Erythroblast (primary cell): ENCODE results near the gene MOB3A.

Experiments
- GATA1 ChIP-seq: IDR thresholded peaks from 2 replicates; pipeline ENCODE4 v1.6.1; 2011; ENCODE audit warnings: low read depth, mild to moderate bottlenecking, control low read depth, low read length, moderate library complexity
- POLR2A ChIP-seq: IDR thresholded peaks from 2 replicates; pipeline ENCODE4 v1.6.1; 2011; ENCODE audit warnings: mild to moderate bottlenecking, low read length

DNA sequence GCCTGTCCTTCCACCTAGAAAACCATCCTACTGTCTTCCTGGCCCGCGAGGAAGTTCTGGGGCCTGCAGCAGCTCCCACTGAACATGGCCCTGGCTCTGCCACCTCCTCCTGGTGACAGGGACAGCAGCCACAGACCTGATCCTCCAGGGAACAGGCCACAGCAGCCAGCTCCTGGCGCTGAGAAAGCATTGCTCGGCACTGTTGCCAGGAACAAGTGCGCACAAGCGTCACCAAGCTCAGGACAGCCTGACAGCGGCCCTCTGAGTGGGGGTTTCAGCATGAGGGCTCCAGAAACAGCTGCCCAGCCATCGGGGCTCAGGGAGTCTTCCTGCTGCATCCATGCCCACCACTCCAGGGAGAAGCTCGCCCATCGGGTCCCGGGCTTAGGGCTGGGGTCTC, 33.4 kb upstream of the MOB3A start:
- TF ChIP-seq POLR2A (no peak), GATA1 (no peak)
